CD14-positive monocyte (primary cell): ENCODE results near the gene JMJD1C. TPM values are rescaled to one million over a fixed set of nuclear protein-coding genes. Genes with fewer than 3 reads are reported as not detected.

ENCODE experiments used
- DNase-seq, 3 donors: peaks; one replicate each; pipeline ENCODE4 v3.0.0-alpha.2; 2011 to 2022
- H2AFZ ChIP-seq: 2 replicates; pipeline ENCODE4 v1.6.0; 2012; ENCODE audit warnings: mild to moderate bottlenecking, low read depth, low read length, inconsistent platforms; ENCODE audit not compliant: insufficient read depth, poor library complexity, severe bottlenecking
- H3K27ac ChIP-seq, 2 donors: 1 replicate in 1 of 2; 2 replicates in 1 of 2; pipeline ENCODE4 v1.5.1; 2012 to 2013; ENCODE audit warnings: low read length in 2 of 2, control low read depth in 1 of 2, inconsistent platforms in 1 of 2, low read depth in 1 of 2, mild to moderate bottlenecking in 1 of 2
- H3K27me3 ChIP-seq, 2 donors: one replicate each; pipeline versions ENCODE4 v1.6.0 to v1.6.1; 2011 to 2013; ENCODE audit warnings: low read length in 2 of 2; ENCODE audit not compliant: control insufficient read depth in 2 of 2, insufficient read depth in 2 of 2
- H3K36me3 ChIP-seq, 2 donors: replicated peaks in 1 of 2; 1 replicate in 1 of 2; 2 replicates in 1 of 2; pipeline versions ENCODE4 v1.5.1 to v1.6.1; 2012 to 2013; ENCODE audit warnings: low read length in 2 of 2, control low read depth in 1 of 2, inconsistent platforms in 1 of 2, mild to moderate bottlenecking in 1 of 2; ENCODE audit not compliant: insufficient read depth in 2 of 2, control insufficient read depth in 1 of 2
- H3K4me1 ChIP-seq, 2 donors: 1 replicate in 1 of 2; 2 replicates in 1 of 2; pipeline versions ENCODE4 v1.5.1 to v1.6.1; 2012 to 2013; ENCODE audit warnings: low read length in 2 of 2, control low read depth in 1 of 2, inconsistent platforms in 1 of 2, mild to moderate bottlenecking in 1 of 2, moderate library complexity in 1 of 2; ENCODE audit not compliant: insufficient read depth in 2 of 2, control insufficient read depth in 1 of 2
- H3K4me2 ChIP-seq: replicated peaks from 2 replicates; pipeline ENCODE3; 2012; ENCODE audit warnings: low read length, moderate library complexity, mild to moderate bottlenecking; ENCODE audit not compliant: poor library complexity, severe bottlenecking; ENCODE audit errors: extremely low read depth
- H3K4me3 ChIP-seq, 3 experiments: fragments of 200-600 bp in 1 of 3; sonication (generic) in 1 of 3; replicated peaks in 1 of 3; 1 replicate in 2 of 3; 2 replicates in 1 of 3; pipeline ENCODE4 v1.5.1; 2011 to 2013; ENCODE audit warnings: low read length in 3 of 3, mild to moderate bottlenecking in 3 of 3, control low read depth in 2 of 3, low read depth in 2 of 3, inconsistent platforms in 1 of 3, moderate library complexity in 1 of 3
- H3K79me2 ChIP-seq: 2 replicates; pipeline ENCODE4 v1.6.0; 2012; ENCODE audit warnings: mild to moderate bottlenecking, control low read depth, inconsistent platforms, low read length, moderate library complexity; ENCODE audit not compliant: insufficient read depth
- H3K9ac ChIP-seq: 2 replicates; pipeline ENCODE4 v1.6.0; 2017; ENCODE audit warnings: low read length, mild to moderate bottlenecking; ENCODE audit not compliant: insufficient read depth, poor library complexity, severe bottlenecking
- H3K9me3 ChIP-seq, 2 donors: replicated peaks in 1 of 2; 1 replicate in 1 of 2; 2 replicates in 1 of 2; pipeline versions ENCODE4 v1.5.1 to v1.6.1; 2012 to 2013; ENCODE audit warnings: low read length in 2 of 2, control low read depth in 1 of 2; ENCODE audit not compliant: control insufficient read depth in 1 of 2, insufficient read depth in 1 of 2
- H4K20me1 ChIP-seq: 2 replicates; pipeline ENCODE4 v1.6.0; 2012; ENCODE audit warnings: mild to moderate bottlenecking, low read length, control low read depth, moderate library complexity; ENCODE audit not compliant: insufficient read depth
- H3K27ac Mint-ChIP-seq, 7 donors: one replicate each; pipeline ENCODE4 v1.8.0; 2020; ENCODE audit warnings: mild to moderate bottlenecking in 7 of 7, mixed read lengths in 7 of 7, moderate library complexity in 6 of 7, inconsistent platforms in 2 of 7
- H3K27me3 Mint-ChIP-seq, 3 donors: one replicate each; pipeline ENCODE4 v1.8.0; 2021 to 2022; ENCODE audit warnings: low read depth in 3 of 3, mild to moderate bottlenecking in 3 of 3, mixed read lengths in 3 of 3, moderate library complexity in 3 of 3, inconsistent platforms in 1 of 3
- H3K36me3 Mint-ChIP-seq, 2 donors: one replicate each; pipeline ENCODE4 v1.8.0; 2020; ENCODE audit warnings: mixed read lengths in 2 of 2, inconsistent platforms in 1 of 2, mild to moderate bottlenecking in 1 of 2
- H3K4me1 Mint-ChIP-seq: one replicate; pipeline ENCODE4 v1.8.0; 2020; ENCODE audit warnings: mild to moderate bottlenecking, mixed read lengths
- H3K4me3 Mint-ChIP-seq, 2 donors: one replicate each; pipeline ENCODE4 v1.8.0; 2020; ENCODE audit warnings: mild to moderate bottlenecking in 2 of 2, mixed read lengths in 2 of 2, moderate library complexity in 1 of 2
- H3K9me3 Mint-ChIP-seq, 7 donors: one replicate each; pipeline ENCODE4 v1.8.0; 2020 to 2022; ENCODE audit warnings: mixed read lengths in 7 of 7, mild to moderate bottlenecking in 6 of 7, moderate library complexity in 6 of 7, inconsistent platforms in 2 of 7
- CTCF ChIP-seq: fragments of 200-600 bp; IDR thresholded peaks from one replicate; pipeline ENCODE4 v1.8.0; 2022; ENCODE audit warnings: antibody characterized with exemption, mild to moderate bottlenecking
- WGBS: methylation state at CpG from one replicate; pipeline ENCODE4 v1.1.5; 2013; ENCODE audit warnings: missing lambda C conversion rate; ENCODE audit not compliant: insufficient coverage; 5-methylcytosine and 5-hydroxymethylcytosine counted together
- intact Hi-C, 2 donors: fragments of 100-400 bp; cut with micrococcal nuclease; formaldehyde crosslinking; loops; one replicate each; pipeline versions ENCODE4 v1.15.0 to v1.15.1; 2023
- polyA plus RNA-seq, 3 donors: library from polyadenylated mRNA; depleted of rRNA in 1 of 3; unstranded in 2 of 3; stranded (reverse) in 1 of 3; fragments of 300-500 nt in 2 of 3; fragments of >200 nt in 1 of 3; fragmentation: Illumina TruSeq in 2 of 3; gene quantifications; 1 replicate in 2 of 3; 2 replicates in 1 of 3; pipeline ENCODE4 v1.2.3, GENCODE V29; 2012 to 2021

The JMJD1C gene
- polyA plus RNA-seq, 3 donors = 27.8 to 84.8 (median 46.5) TPM

DNA sequence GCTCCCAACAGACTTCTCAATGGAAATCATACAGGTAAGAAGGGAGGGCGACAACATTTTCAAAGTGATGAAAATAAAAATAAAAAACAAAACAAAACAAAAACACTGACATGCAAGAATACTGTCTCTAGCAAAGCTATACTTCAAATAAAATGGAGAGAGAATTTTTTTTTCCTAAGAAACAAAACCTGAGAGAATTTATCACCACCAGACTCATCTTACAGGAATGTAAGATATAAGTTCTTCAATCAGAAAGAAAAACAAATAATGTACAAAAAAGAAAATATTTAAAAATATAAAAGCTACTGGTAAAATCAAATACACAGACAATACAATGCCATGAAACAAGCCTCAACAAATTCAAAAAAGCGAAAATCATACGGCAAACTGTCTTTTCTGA is 219.4 kb downstream of the JMJD1C start:
- no peak for DNase-seq
- Histone ChIP-seq H3K27me3 (no peaks in the 10 kb centered on the region), H3K4me2 (no peak overlapping the region), H3K36me3 (peaks cover 8 to 21% of the 10 kb centered on the region in 2 donors), H3K9me3 (no peaks in the 10 kb centered on the region), H3K4me1 (peaks cover 20 to 28% of the 10 kb centered on the region in 2 donors), H3K4me3 (no peak overlapping the region), H3K27ac (no peak overlapping the region), H4K20me1 (peaks cover 100% of the 10 kb centered on the region), H3K79me2 (peaks cover 99% of the 10 kb centered on the region), H2AFZ (no peak overlapping the region), H3K9ac (no peak overlapping the region)
- no peaks in the 10 kb centered on the region for H3K27me3 Mint-ChIP-seq
- H3K4me3 Mint-ChIP-seq = no peak overlapping the region
- H3K4me1 Mint-ChIP-seq = peaks cover 47% of the 10 kb centered on the region
- WGBS = 100% methylated on average over 2 of the region's 3 CpGs
- peaks cover 0 to 8% (median 4%) of the 10 kb centered on the region in 7 donors for H3K9me3 Mint-ChIP-seq
- peaks cover 29 to 48% of the 10 kb centered on the region in 2 donors for H3K36me3 Mint-ChIP-seq
- no peak for TF ChIP-seq CTCF
- no peak overlapping the region for H3K27ac Mint-ChIP-seq
- intact Hi-C loops = no loop called here

DNA sequence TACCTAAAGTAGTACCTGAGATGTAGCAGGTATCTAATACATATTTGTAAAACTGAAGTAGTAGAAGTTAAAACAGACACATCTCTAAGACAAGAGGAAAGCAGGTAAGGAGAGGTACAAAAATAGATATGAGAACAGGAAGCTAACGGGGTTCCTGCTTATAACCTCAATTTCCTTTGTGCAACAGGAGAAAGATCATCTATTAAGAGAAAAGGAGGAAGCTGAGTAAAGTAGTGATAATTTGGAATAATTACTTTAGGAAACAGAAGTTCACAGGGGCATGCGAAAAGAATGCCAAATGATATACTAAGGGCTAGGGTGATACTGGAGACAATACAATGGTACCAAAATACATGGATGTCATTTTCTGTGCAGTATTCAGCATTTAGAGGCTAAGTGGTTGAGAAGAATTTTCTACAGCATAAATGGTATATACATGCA is 223.9 kb downstream of the JMJD1C start:
- H3K27ac Mint-ChIP-seq = peak overlapping the region in 3 of 7 donors; percentile 9 to 30 (median 14)
- H4K20me1 ChIP-seq = peaks cover 100% of the 10 kb centered on the region
- H3K9me3 Mint-ChIP-seq = peaks cover 0 to 8% (median 4%) of the 10 kb centered on the region in 7 donors
- H3K4me3 Mint-ChIP-seq = peak overlapping the region in 1 of 2 donors; percentile 30
- 0% methylated on average over 1 of the region's 2 CpGs for WGBS
- H3K36me3 Mint-ChIP-seq = peaks cover 35 to 43% of the 10 kb centered on the region in 2 donors
- no peaks in the 10 kb centered on the region for H3K27me3 Mint-ChIP-seq
- H3K9me3 ChIP-seq = no peaks in the 10 kb centered on the region
- peaks cover 79% of the 10 kb centered on the region for H3K4me1 Mint-ChIP-seq
- no peak for TF ChIP-seq CTCF
- H3K27me3 ChIP-seq = no peaks in the 10 kb centered on the region
- peak overlapping the region; percentile 49 for H3K4me2 ChIP-seq
- peaks cover 100% of the 10 kb centered on the region for H3K79me2 ChIP-seq
- peak overlapping the region in 1 of 3 experiments; percentile 13 for H3K4me3 ChIP-seq
- no peak overlapping the region for H3K9ac ChIP-seq
- DNase-seq = peak in 1 of 3 donors; percentile 36
- intact Hi-C loops = no loop called here
- H3K4me1 ChIP-seq = peaks cover 45 to 67% of the 10 kb centered on the region in 2 donors
- H3K27ac ChIP-seq = no peak overlapping the region
- peaks cover 0 to 13% of the 10 kb centered on the region in 2 donors for H3K36me3 ChIP-seq
- no peak overlapping the region for H2AFZ ChIP-seq
